Natural killer cell (primary cell): ENCODE results near the gene PSMD11. TPM values are rescaled to one million over a fixed set of nuclear protein-coding genes. Genes with fewer than 3 reads are reported as not detected.

Experiments used
- ATAC-seq, 3 donors: fragments of 150-1000 bp in 2 of 3; fragments of 200-7000 bp in 1 of 3; cut with Tn5 transposase; 1 replicate in 1 of 3; 2 replicates in 2 of 3; pipeline ENCODE4 v1.10.0; 2021; ENCODE audit warnings: mild to moderate bottlenecking in 2 of 3, moderate library complexity in 2 of 3
- DNase-seq, 2 donors: peaks; one replicate each; pipeline versions ENCODE4 v3.0.0 to v3.0.0-alpha.2; 2013 to 2021; ENCODE audit warnings: mixed read lengths in 1 of 2
- H3K27ac ChIP-seq: one replicate; pipeline ENCODE4 v1.5.1; 2013; ENCODE audit warnings: mild to moderate bottlenecking, low read length
- H3K27me3 ChIP-seq: one replicate; pipeline ENCODE4 v1.6.1; 2013; ENCODE audit warnings: low read length; ENCODE audit not compliant: control insufficient read depth, insufficient read depth
- H3K36me3 ChIP-seq: one replicate; pipeline ENCODE4 v1.6.1; 2013; ENCODE audit warnings: low read length; ENCODE audit not compliant: control insufficient read depth, insufficient read depth
- H3K4me1 ChIP-seq: one replicate; pipeline ENCODE4 v1.6.1; 2013; ENCODE audit warnings: low read length; ENCODE audit not compliant: control insufficient read depth, insufficient read depth
- H3K4me3 ChIP-seq: one replicate; pipeline ENCODE4 v1.5.1; 2013; ENCODE audit warnings: low read length
- H3K9me3 ChIP-seq: one replicate; pipeline ENCODE4 v1.6.1; 2013; ENCODE audit warnings: low read length; ENCODE audit not compliant: control insufficient read depth, insufficient read depth
- H3K27ac Mint-ChIP-seq, 2 donors: one replicate each; pipeline ENCODE4 v1.8.0; 2022; ENCODE audit warnings: mild to moderate bottlenecking in 2 of 2, mixed read lengths in 2 of 2, moderate library complexity in 1 of 2
- H3K27me3 Mint-ChIP-seq, 2 donors: one replicate each; pipeline ENCODE4 v1.8.0; 2022; ENCODE audit warnings: low read depth in 2 of 2, mixed read lengths in 2 of 2
- H3K36me3 Mint-ChIP-seq: one replicate; pipeline ENCODE4 v1.8.0; 2022; ENCODE audit warnings: mixed read lengths
- H3K4me1 Mint-ChIP-seq, 2 donors: one replicate each; pipeline ENCODE4 v1.8.0; 2022; ENCODE audit warnings: mixed read lengths in 2 of 2
- H3K4me3 Mint-ChIP-seq: one replicate; pipeline ENCODE4 v1.8.0; 2022; ENCODE audit warnings: mild to moderate bottlenecking, moderate library complexity, mixed read lengths
- H3K9me3 Mint-ChIP-seq, 2 donors: one replicate each; pipeline ENCODE4 v1.8.0; 2022; ENCODE audit warnings: mixed read lengths in 2 of 2
- WGBS: methylation state at CpG from one replicate; pipeline ENCODE4 v1.1.7; 2013; ENCODE audit warnings: missing lambda C conversion rate; ENCODE audit not compliant: insufficient coverage; 5-methylcytosine and 5-hydroxymethylcytosine counted together
- intact Hi-C: fragments of 100-400 bp; cut with micrococcal nuclease; formaldehyde crosslinking; loops from one replicate; pipeline ENCODE4 v1.14.2; 2022
- total RNA-seq, 4 donors: library from RNA; stranded (reverse); fragments of 120-200 nt in 1 of 4; gene quantifications; one replicate each; pipeline versions ENCODE4 v1.2.3 to v1.2.4, GENCODE V29; 2013 to 2022
- TF ChIP-seq, protein P1 (sequence below): fragments of 200-600 bp; IDR thresholded peaks from one replicate; pipeline ENCODE4 v1.8.0; 2022; ENCODE audit warnings: antibody characterized with exemption

Gene PSMD11
- total RNA-seq, 3 donors from 2014 or later (not counting 1 experiment from before 2014, with no cell fraction given) = 83.4 to 108 (median 105) TPM

DNA sequence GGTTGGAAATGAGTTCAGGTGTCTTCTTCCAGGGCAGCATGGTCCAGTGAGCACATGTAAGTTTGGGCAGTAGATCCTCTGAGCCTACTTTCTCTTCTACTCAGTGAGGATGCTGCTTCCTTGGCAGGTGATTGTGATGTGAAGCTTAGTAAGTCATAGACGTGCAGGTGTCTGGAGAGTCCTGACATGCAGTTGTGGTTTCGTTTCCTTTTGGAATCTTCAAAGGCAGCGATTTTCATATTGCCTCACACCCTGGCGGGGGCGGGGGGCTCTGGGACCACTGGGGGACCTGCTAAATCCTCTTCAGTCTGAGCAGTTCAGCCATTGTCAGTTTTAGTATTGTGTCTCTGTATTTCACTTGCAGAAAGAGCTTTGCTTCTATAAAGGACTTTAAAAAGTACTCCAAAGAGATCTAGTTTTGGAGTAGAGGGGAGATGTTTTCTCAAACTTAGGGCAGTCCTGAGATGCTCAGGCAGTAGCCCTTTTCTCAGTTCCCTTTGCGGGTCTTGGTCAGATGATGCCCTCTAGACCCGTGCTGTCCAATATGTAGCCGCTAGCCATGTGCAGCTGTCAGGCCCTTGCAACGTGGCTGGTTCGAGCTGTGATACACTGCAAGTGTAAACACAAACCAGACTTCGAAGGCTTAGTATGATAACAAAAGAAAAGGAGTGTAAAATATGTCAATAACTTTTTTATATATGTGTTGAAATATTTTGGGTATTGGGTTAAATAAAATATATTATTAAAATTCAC, 38.4 kb downstream of the PSMD11 start:
- Mint-ChIP-seq H3K9me3 (no peaks in the 10 kb centered on the region), H3K27ac (peak overlapping the region; percentile 47 to 87), H3K27me3 (no peaks in the 10 kb centered on the region), H3K36me3 (peaks cover 33% of the 10 kb centered on the region), H3K4me1 (peaks cover 20 to 22% of the 10 kb centered on the region in 2 donors), H3K4me3 (no peak overlapping the region)
- Histone ChIP-seq H3K36me3 (peaks cover 47% of the 10 kb centered on the region), H3K27ac (no peak overlapping the region), H3K4me3 (no peak overlapping the region), H3K9me3 (no peaks in the 10 kb centered on the region), H3K27me3 (no peaks in the 10 kb centered on the region), H3K4me1 (peaks cover 16% of the 10 kb centered on the region)
- intact Hi-C loops = loop anchor here (1.0 to 5.0 kb wide), 2 partner anchors 127 to 275 kb away; no protein-coding TSS in a partner anchor
- no peak for ATAC-seq
- no peak for DNase-seq
- WGBS = 80% methylated on average over 11 of the region's 11 CpGs
- TF ChIP-seq, protein P1, sequence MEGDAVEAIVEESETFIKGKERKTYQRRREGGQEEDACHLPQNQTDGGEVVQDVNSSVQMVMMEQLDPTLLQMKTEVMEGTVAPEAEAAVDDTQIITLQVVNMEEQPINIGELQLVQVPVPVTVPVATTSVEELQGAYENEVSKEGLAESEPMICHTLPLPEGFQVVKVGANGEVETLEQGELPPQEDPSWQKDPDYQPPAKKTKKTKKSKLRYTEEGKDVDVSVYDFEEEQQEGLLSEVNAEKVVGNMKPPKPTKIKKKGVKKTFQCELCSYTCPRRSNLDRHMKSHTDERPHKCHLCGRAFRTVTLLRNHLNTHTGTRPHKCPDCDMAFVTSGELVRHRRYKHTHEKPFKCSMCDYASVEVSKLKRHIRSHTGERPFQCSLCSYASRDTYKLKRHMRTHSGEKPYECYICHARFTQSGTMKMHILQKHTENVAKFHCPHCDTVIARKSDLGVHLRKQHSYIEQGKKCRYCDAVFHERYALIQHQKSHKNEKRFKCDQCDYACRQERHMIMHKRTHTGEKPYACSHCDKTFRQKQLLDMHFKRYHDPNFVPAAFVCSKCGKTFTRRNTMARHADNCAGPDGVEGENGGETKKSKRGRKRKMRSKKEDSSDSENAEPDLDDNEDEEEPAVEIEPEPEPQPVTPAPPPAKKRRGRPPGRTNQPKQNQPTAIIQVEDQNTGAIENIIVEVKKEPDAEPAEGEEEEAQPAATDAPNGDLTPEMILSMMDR = no peak

GRCh38 chr17:32483451-32484019, 39.2 kb downstream of the PSMD11 start:
- H3K27ac ChIP-seq = peak overlapping the region; percentile 4
- Mint-ChIP-seq H3K4me3 (peak overlapping the region; percentile 59), H3K9me3 (no peaks in the 10 kb centered on the region), H3K4me1 (peaks cover 28 to 30% of the 10 kb centered on the region in 2 donors), H3K27me3 (no peaks in the 10 kb centered on the region), H3K36me3 (peaks cover 27% of the 10 kb centered on the region), H3K27ac (peak overlapping the region; percentile 82 to 87)
- peak; percentile 30 to 80 for DNase-seq
- ATAC-seq = peak; percentile 34 to 48 (median 40)
- peaks cover 24% of the 10 kb centered on the region for H3K4me1 ChIP-seq
- WGBS = 64% methylated on average over 7 of the region's 7 CpGs
- TF ChIP-seq, protein P1 = peak; percentile 68
- intact Hi-C loops = loop anchor here (1.0 to 5.0 kb wide), 2 partner anchors 126 to 274 kb away; no protein-coding TSS in a partner anchor
- no peak overlapping the region for H3K4me3 ChIP-seq
- no peaks in the 10 kb centered on the region for H3K9me3 ChIP-seq
- no peaks in the 10 kb centered on the region for H3K27me3 ChIP-seq
- peaks cover 45% of the 10 kb centered on the region for H3K36me3 ChIP-seq

DNA sequence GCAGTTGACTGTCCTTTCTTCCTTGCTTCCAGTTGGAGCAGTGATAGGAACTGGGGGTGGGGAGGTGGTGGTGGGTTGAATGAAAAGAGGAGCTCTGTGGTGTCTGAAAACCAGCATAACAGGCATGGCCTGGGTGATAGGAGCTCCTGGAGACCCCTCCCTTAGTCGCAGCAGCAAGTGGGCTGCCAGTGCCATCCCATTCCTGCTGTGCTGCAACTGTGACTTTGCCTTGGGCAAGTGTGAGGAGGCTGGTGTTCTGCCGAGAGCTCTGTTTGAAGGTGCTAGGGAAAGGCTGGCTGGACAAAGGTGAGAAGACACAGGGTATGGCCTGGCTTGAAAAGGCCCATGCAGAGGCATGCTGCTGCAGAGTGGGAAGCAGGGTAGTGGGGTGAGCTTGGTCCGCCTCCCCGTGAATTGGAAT, 39.7 kb downstream of the PSMD11 start:
- H3K27me3 Mint-ChIP-seq = no peaks in the 10 kb centered on the region
- DNase-seq (peak in 1 of 2 donors; percentile 20), ATAC-seq (no peak)
- Histone ChIP-seq H3K4me1 (peaks cover 29% of the 10 kb centered on the region), H3K27ac (peak overlapping the region; percentile 4), H3K4me3 (no peak overlapping the region), H3K9me3 (no peaks in the 10 kb centered on the region), H3K27me3 (no peaks in the 10 kb centered on the region), H3K36me3 (peaks cover 45% of the 10 kb centered on the region)
- TF ChIP-seq, protein P1 = no peak
- H3K4me1 Mint-ChIP-seq = peaks cover 32 to 35% of the 10 kb centered on the region in 2 donors
- H3K36me3 Mint-ChIP-seq = peaks cover 27% of the 10 kb centered on the region
- no peaks in the 10 kb centered on the region for H3K9me3 Mint-ChIP-seq
- intact Hi-C loops = loop anchor here (5.0 kb wide), 1 partner anchor 273 kb away; no protein-coding TSS in a partner anchor
- peak overlapping the region; percentile 47 for H3K4me3 Mint-ChIP-seq
- peak overlapping the region; percentile 82 to 87 for H3K27ac Mint-ChIP-seq
- 89% methylated on average over 4 of the region's 4 CpGs for WGBS
